ENCODE data around the gene PAK1. TPM values are rescaled to one million over a fixed set of nuclear protein-coding genes. Genes with fewer than 3 reads are reported as not detected.

The PAK1 gene
- total RNA-seq, 4 donors from 2014 or later, result 17.8 to 34.5 (median 21.6) TPM

DNA sequence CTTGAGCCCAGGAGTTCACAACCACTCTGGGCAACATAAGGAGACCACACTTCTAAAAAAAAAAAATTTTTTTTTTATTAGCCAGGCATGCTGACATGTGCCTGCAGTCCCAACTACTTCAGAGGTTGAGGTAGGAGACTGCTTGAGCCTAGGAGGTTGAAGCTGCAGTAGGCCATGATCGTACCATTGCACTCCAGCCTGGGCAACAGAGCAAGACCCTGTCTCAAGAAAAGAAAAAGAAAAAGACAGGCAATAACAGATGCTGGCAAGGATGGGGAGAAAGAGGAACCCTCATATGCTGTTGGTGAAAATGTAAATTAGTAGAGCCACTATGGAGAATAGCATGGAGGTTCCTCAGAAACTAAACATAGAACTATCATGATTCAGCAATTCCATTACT is 64.8 kb downstream of the PAK1 start:
- DNase-seq (ENCODE audit: low spot score in 2 of 2), result no peak
- no peak overlapping the region for H3K4me3 ChIP-seq (ENCODE audit: low read depth, poor library complexity, severe bottlenecking)
- TF ChIP-seq, protein P1, sequence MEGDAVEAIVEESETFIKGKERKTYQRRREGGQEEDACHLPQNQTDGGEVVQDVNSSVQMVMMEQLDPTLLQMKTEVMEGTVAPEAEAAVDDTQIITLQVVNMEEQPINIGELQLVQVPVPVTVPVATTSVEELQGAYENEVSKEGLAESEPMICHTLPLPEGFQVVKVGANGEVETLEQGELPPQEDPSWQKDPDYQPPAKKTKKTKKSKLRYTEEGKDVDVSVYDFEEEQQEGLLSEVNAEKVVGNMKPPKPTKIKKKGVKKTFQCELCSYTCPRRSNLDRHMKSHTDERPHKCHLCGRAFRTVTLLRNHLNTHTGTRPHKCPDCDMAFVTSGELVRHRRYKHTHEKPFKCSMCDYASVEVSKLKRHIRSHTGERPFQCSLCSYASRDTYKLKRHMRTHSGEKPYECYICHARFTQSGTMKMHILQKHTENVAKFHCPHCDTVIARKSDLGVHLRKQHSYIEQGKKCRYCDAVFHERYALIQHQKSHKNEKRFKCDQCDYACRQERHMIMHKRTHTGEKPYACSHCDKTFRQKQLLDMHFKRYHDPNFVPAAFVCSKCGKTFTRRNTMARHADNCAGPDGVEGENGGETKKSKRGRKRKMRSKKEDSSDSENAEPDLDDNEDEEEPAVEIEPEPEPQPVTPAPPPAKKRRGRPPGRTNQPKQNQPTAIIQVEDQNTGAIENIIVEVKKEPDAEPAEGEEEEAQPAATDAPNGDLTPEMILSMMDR (IDR thresholded peaks at IDR 0.05), result no peak
- TF ChIP-seq POLR2A (IDR thresholded peaks at IDR 0.05), result no peak
- intact Hi-C loops (cut with DNase I; ENCODE audit: low total_unique reads), result no loop called here
- WGBS, 2 donors, result 96% methylated on average over 1 of the region's 1 CpG

- no peak for TF ChIP-seq POLR2A (IDR thresholded peaks at IDR 0.05)
- TF ChIP-seq, protein P1 (IDR thresholded peaks at IDR 0.05), result no peak
Observed at GRCh38 chr11:77407613-77408012, 66.3 kb downstream of the PAK1 start.

GRCh38 chr11:77406396-77406795 is 67.5 kb downstream of the PAK1 start:
- WGBS, 2 donors, result 65 to 74% methylated on average over 3 of the region's 3 CpGs
- H3K4me3 ChIP-seq (ENCODE audit: low read depth, poor library complexity, severe bottlenecking), result no peak overlapping the region
- TF ChIP-seq, protein P1 (IDR thresholded peaks at IDR 0.05), result no peak
- TF ChIP-seq POLR2A (IDR thresholded peaks at IDR 0.05), result no peak
- intact Hi-C loops (cut with DNase I; ENCODE audit: low total_unique reads), result no loop called here
- DNase-seq (ENCODE audit: low spot score in 2 of 2), result no peak

More at GRCh38 chr11:77407613-77408012, 66.3 kb downstream of the PAK1 start:
- intact Hi-C loops (cut with DNase I; ENCODE audit: low total_unique reads), result no loop called here
- DNase-seq (ENCODE audit: low spot score in 2 of 2), result no peak
- H3K4me3 ChIP-seq (ENCODE audit: low read depth, poor library complexity, severe bottlenecking), result no peak overlapping the region
- WGBS, 2 donors, result 22 to 25% methylated on average over 4 of the region's 4 CpGs

- TF ChIP-seq POLR2A (IDR thresholded peaks at IDR 0.05), result no peak
- TF ChIP-seq, protein P1 (IDR thresholded peaks at IDR 0.05), result no peak
- no peak overlapping the region for H3K4me3 ChIP-seq (ENCODE audit: low read depth, poor library complexity, severe bottlenecking)
- DNase-seq (ENCODE audit: low spot score in 2 of 2), result no peak
- 100% methylated on average over 1 of the region's 1 CpG for WGBS, 2 donors
- intact Hi-C loops (cut with DNase I; ENCODE audit: low total_unique reads), result no loop called here
Observed at GRCh38 chr11:77403211-77403610, 70.7 kb downstream of the PAK1 start.

DNA sequence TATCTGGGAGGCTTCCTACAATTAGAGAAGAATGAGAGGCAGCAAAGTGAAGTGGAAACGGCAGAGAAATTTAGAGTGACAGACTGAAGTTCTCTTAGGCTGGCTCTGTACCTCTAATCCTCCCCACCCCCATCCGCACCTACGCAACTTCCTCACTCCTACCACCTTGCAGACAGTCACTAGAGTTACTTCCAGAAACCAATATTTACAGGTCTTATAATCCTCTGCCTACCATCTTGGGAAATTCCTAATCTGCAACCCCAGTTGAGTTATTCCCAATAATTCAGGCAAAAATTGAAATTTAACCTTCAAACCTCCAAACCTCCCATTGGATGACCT is 71.7 kb downstream of the PAK1 start:
- no peak for DNase-seq (ENCODE audit: low spot score in 2 of 2)
- 82 to 83% methylated on average over 3 of the region's 3 CpGs for WGBS, 2 donors
- H3K4me3 ChIP-seq (ENCODE audit: low read depth, poor library complexity, severe bottlenecking), result no peak overlapping the region
- no peak for TF ChIP-seq POLR2A (IDR thresholded peaks at IDR 0.05)
- TF ChIP-seq, protein P1 (IDR thresholded peaks at IDR 0.05), result no peak
- intact Hi-C loops (cut with DNase I; ENCODE audit: low total_unique reads), result no loop called here

GRCh38 chr11:77401486-77402217 is 72.2 kb downstream of the PAK1 start:
- H3K4me3 ChIP-seq (ENCODE audit: low read depth, poor library complexity, severe bottlenecking), result no peak overlapping the region
- intact Hi-C loops (cut with DNase I; ENCODE audit: low total_unique reads), result no loop called here
- DNase-seq (ENCODE audit: low spot score in 2 of 2), result no peak
- 90 to 94% methylated on average over 2 of the region's 2 CpGs for WGBS, 2 donors
- TF ChIP-seq POLR2A (IDR thresholded peaks at IDR 0.05), result no peak
- TF ChIP-seq, protein P1 (IDR thresholded peaks at IDR 0.05), result no peak
